Ovary (tissue), 3 donors: Measurements from ENCODE around the gene ITM2B.

Source experiments
- EP300 ChIP-seq: sonication (generic); formaldehyde crosslinking; IDR thresholded peaks from one replicate; pipeline ENCODE4 v1.6.1; 2017; ENCODE audit warnings: antibody characterized with exemption
- POLR2A ChIP-seq: fragments of 450-650 bp; IDR thresholded peaks from one replicate; pipeline ENCODE4 v1.6.1; 2017; ENCODE audit warnings: antibody characterized with exemption, mild to moderate bottlenecking, moderate library complexity
- TF ChIP-seq, protein P1 (sequence below), 3 donors: fragments of 450-650 bp in 2 of 3; fragments of 200-600 bp in 1 of 3; IDR thresholded peaks; one replicate each; pipeline versions ENCODE4 v1.5.1 to v1.8.0; 2016 to 2022; ENCODE audit warnings: antibody characterized with exemption in 3 of 3, mild to moderate bottlenecking in 1 of 3
- donor health status: DM: no; HTN: no; CAD: no.

DNA sequence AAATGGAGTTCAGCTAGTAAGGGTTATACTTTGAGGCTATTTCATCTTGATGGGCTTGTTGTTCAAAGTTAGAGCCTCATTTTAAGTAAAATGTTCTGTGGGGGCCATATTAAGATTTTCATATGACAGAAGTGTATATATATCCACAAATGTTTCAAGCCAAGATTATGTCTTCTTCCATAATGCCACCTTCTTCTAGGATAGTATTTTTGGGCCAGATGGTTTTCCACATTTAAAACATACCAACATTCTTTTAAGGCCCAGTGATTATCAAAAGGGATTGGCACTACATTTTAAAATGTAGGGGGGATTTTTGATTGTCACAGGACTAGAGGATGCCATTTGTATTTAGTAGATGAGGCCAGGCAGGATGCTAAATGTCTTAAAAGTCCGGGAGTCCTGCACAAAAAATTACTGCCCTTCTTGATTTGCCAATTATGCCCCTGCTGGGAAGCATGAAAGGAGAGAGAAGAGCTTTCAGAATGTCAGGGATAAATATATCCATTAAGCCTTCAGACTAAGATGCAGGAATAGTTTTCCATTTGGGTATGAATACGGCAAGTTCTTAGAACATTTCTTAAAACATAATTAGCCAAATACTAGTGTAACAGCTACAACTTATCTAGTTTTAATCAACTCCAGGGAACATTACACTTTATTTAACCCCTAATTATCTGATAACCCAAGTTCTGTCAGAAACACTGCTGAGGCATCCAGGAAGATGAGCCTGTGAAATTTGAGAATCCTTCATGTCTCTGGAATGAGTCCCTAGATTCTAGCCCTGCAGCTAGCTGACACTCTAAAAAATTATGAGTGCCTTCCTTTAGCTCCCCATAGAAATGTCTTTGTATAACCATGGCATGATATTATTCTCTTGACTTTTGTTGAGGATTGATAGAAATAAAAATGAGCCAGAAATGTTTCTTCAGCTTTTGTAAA is 34.0 kb downstream of the ITM2B start:
- TF ChIP-seq, protein P1, sequence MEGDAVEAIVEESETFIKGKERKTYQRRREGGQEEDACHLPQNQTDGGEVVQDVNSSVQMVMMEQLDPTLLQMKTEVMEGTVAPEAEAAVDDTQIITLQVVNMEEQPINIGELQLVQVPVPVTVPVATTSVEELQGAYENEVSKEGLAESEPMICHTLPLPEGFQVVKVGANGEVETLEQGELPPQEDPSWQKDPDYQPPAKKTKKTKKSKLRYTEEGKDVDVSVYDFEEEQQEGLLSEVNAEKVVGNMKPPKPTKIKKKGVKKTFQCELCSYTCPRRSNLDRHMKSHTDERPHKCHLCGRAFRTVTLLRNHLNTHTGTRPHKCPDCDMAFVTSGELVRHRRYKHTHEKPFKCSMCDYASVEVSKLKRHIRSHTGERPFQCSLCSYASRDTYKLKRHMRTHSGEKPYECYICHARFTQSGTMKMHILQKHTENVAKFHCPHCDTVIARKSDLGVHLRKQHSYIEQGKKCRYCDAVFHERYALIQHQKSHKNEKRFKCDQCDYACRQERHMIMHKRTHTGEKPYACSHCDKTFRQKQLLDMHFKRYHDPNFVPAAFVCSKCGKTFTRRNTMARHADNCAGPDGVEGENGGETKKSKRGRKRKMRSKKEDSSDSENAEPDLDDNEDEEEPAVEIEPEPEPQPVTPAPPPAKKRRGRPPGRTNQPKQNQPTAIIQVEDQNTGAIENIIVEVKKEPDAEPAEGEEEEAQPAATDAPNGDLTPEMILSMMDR (IDR thresholded peaks at IDR 0.05) = no peak
- TF ChIP-seq EP300 = no peak
- TF ChIP-seq POLR2A = no peak
